ENCODE data around the gene PTPRC.

The PTPRC gene, protein sequence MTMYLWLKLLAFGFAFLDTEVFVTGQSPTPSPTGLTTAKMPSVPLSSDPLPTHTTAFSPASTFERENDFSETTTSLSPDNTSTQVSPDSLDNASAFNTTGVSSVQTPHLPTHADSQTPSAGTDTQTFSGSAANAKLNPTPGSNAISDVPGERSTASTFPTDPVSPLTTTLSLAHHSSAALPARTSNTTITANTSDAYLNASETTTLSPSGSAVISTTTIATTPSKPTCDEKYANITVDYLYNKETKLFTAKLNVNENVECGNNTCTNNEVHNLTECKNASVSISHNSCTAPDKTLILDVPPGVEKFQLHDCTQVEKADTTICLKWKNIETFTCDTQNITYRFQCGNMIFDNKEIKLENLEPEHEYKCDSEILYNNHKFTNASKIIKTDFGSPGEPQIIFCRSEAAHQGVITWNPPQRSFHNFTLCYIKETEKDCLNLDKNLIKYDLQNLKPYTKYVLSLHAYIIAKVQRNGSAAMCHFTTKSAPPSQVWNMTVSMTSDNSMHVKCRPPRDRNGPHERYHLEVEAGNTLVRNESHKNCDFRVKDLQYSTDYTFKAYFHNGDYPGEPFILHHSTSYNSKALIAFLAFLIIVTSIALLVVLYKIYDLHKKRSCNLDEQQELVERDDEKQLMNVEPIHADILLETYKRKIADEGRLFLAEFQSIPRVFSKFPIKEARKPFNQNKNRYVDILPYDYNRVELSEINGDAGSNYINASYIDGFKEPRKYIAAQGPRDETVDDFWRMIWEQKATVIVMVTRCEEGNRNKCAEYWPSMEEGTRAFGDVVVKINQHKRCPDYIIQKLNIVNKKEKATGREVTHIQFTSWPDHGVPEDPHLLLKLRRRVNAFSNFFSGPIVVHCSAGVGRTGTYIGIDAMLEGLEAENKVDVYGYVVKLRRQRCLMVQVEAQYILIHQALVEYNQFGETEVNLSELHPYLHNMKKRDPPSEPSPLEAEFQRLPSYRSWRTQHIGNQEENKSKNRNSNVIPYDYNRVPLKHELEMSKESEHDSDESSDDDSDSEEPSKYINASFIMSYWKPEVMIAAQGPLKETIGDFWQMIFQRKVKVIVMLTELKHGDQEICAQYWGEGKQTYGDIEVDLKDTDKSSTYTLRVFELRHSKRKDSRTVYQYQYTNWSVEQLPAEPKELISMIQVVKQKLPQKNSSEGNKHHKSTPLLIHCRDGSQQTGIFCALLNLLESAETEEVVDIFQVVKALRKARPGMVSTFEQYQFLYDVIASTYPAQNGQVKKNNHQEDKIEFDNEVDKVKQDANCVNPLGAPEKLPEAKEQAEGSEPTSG (N-terminal part only)

DNA sequence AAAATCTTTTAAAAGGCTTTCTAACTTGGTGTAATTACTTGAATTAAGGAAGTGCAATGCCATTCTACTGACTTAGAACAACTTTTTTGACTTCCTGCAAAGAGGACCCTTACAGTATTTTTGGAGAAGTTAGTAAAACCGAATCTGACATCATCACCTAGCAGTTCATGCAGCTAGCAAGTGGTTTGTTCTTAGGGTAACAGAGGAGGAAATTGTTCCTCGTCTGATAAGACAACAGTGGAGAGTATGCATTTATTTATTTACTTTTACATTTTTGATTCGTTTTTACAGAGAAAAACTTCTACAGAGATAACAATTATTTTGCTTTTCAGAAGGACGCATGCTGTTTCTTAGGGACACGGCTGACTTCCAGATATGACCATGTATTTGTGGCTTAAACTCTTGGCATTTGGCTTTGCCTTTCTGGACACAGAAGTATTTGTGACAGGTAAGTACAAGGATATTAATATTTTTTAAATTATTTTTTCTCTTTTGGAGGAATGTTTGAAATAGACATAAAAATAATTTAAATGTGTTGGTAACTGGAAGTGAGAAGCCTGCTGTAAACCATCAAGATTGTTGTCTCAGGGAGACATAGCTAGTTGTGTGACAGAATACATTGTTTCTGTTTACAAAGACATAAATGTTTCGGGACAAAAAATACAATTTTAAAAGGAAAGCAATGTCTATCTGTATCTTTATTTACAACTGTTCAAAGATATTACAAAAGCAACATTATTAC is at the start of gene PTPRC:
TSS of gene PTPRC (plus strand) at position 147 of the 742 bp plus-strand sequence. CDS start at position 376, 229 bp downstream.
- TF ChIP-seq, protein P1, sequence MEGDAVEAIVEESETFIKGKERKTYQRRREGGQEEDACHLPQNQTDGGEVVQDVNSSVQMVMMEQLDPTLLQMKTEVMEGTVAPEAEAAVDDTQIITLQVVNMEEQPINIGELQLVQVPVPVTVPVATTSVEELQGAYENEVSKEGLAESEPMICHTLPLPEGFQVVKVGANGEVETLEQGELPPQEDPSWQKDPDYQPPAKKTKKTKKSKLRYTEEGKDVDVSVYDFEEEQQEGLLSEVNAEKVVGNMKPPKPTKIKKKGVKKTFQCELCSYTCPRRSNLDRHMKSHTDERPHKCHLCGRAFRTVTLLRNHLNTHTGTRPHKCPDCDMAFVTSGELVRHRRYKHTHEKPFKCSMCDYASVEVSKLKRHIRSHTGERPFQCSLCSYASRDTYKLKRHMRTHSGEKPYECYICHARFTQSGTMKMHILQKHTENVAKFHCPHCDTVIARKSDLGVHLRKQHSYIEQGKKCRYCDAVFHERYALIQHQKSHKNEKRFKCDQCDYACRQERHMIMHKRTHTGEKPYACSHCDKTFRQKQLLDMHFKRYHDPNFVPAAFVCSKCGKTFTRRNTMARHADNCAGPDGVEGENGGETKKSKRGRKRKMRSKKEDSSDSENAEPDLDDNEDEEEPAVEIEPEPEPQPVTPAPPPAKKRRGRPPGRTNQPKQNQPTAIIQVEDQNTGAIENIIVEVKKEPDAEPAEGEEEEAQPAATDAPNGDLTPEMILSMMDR (conservative IDR thresholded peaks at IDR 0.05), result no peak
- no peak within 1 kb of the TSS for H3K27ac ChIP-seq

DNA sequence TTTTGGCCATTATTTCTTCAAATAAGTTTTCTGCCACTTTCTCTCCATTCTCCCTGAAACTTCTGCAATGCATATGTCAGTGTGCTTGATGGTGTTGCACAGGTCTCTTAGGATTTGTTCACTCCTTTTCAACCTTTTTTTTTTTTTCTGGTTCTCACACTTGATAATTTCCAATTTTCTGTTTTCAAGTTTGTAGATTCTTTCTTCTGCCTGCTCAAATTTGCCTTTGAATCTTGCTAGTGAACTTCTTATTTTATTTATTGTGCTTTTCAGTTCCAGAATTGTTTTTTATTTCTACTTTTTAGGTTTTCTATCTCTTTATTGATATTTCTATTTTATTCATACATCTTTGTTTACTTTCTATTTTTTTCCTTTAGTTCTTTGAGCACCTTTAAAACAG is 48.4 kb upstream of the PTPRC start:
- H3K27ac ChIP-seq, result no peak overlapping the region
- TF ChIP-seq, protein P1 (conservative IDR thresholded peaks at IDR 0.05), result no peak

DNA sequence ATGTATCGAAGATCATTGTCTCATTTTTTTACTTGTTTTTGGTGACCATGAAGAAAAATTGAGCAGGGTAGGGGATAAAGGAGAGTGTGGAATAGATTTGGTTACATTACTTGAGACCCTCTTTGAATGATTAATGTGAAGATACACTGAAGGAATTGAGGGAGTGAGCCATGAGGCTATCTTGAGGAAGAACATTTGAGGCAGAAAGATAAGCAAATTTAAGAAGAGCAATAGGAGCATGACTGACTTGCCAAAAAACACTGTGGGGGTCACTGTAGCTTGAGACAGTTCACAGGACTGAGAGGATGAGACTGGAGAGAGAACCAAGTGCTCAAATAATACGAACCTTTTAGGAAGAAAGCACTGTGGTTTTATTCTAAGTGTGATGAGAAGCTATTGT is 43.1 kb upstream of the PTPRC start:
- H3K27ac ChIP-seq, result no peak overlapping the region
- TF ChIP-seq, protein P1 (conservative IDR thresholded peaks at IDR 0.05), result no peak

DNA sequence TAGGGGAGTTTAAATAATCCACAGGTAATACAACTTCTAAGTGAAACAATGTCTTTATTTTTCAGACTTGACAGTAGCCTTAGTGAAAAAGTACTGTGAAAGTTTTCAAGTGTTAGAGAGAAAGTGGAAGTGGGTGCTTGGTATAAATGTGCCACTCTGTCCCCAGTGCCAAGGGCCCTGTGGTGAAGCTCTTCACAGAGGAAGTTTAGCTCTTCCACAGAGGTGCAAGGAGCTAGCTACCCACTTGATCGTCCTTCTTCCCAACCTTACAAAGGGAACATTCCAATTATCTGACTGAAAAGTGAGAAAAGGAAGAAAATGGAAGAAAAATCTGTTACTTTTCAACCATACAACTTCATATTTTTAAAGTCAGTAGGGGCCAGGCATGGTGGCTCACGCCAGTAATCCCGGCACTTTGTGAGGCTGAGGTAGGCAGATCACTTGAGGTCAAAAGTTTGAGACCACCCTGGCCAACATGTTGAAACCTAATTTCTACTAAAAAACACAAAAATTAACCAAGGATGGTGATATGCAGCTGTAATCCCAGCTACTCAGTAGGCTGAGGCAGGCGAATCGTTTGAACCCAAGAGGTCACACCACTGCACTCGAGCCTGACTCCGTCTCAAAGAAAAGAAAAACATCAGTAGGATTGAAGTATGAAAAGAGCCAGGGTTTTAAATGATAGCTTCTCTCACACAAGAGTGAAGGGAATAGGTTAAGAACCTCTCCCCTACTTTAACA is 41.0 kb upstream of the PTPRC start:
- TF ChIP-seq, protein P1 (conservative IDR thresholded peaks at IDR 0.05), result no peak
- H3K27ac ChIP-seq, result no peak overlapping the region

DNA sequence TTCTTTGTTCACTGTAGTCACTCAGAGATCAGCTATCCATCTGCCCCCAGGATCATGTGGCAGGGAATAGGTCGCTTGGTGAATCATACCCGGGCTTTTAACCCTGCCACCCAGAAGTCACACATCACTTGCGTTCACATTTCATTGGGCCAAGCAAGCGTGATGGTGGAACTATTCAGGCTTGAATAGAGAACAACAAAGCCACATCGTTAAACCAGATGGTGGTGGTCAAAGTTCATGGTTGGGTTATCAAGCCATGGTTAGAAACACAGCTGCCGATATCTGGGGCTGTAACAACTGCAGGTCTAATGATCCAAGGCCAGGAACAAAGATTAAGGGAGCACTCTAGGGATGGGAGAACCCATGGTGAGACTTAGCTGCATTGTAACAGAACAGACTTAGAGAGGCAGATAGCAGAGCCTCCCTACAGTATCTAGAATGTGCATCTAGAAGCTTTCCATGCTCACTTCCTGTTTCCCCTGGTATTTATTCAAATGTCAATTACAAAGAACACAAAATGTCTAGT is 40.0 kb upstream of the PTPRC start:
- TF ChIP-seq, protein P1 (conservative IDR thresholded peaks at IDR 0.05), result no peak
- no peak overlapping the region for H3K27ac ChIP-seq

DNA sequence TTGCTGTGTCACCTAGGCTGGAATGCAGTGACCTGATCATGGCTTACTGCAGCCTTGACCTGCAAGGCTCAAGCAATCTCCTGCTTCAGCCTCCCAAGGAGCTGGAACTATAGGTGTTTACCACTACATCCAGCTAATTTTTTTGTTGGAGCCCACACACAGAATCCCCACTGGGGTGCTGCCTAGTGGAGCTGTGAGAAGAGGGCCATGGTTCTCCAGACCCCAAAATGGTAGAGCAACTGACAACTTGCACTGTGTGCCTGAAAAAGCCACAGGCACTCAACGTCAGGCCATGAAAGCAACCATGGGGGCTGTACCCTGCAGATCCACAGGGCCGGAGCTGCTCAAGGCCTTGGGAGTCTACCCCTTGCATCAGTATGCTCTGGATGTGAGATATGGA is 39.1 kb upstream of the PTPRC start:
- TF ChIP-seq, protein P1 (conservative IDR thresholded peaks at IDR 0.05), result no peak
- no peak overlapping the region for H3K27ac ChIP-seq

Data from VCaP (cell line).